ENCODE measurements around the gene PRR23E.

- TF ChIP-seq, protein P1, sequence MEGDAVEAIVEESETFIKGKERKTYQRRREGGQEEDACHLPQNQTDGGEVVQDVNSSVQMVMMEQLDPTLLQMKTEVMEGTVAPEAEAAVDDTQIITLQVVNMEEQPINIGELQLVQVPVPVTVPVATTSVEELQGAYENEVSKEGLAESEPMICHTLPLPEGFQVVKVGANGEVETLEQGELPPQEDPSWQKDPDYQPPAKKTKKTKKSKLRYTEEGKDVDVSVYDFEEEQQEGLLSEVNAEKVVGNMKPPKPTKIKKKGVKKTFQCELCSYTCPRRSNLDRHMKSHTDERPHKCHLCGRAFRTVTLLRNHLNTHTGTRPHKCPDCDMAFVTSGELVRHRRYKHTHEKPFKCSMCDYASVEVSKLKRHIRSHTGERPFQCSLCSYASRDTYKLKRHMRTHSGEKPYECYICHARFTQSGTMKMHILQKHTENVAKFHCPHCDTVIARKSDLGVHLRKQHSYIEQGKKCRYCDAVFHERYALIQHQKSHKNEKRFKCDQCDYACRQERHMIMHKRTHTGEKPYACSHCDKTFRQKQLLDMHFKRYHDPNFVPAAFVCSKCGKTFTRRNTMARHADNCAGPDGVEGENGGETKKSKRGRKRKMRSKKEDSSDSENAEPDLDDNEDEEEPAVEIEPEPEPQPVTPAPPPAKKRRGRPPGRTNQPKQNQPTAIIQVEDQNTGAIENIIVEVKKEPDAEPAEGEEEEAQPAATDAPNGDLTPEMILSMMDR (IDR thresholded peaks at IDR 0.05; ENCODE audit: insufficient read depth, low read depth, low read length), result no peak
- no peak for TF ChIP-seq EZH2 (IDR thresholded peaks at IDR 0.05; ENCODE audit: insufficient read depth, low read length)
Measured at GRCh38 chr3:127187316-127187715, 5.6 kb upstream of the PRR23E start.

Data from astrocyte (in vitro differentiated cells and primary cell).